K562 (cell line): ENCODE results near the gene CDK9. TPM values are rescaled to one million over a fixed set of nuclear protein-coding genes. Genes with fewer than 3 reads are reported as not detected.

ENCODE experiments used
- AFF1 ChIP-seq, 2 experiments: fragments of 450-650 bp; IDR thresholded peaks; 2 replicates each; pipeline ENCODE4 v1.6.1; 2018; ENCODE audit warnings: mild to moderate bottlenecking in 2 of 2, low read depth in 1 of 2; ENCODE audit not compliant: partially characterized antibody in 2 of 2
- FOXK2 ChIP-seq, 2 experiments: fragments of 450-650 bp; IDR thresholded peaks in 1 of 2; conservative IDR thresholded peaks in 1 of 2; 2 replicates each; pipeline ENCODE4 v1.6.1; 2016; ENCODE audit warnings: low read depth in 2 of 2, mild to moderate bottlenecking in 1 of 2
- GABPA ChIP-seq: fragments of 200-800 bp; sonication (Bioruptor generic); conservative IDR thresholded peaks from 2 replicates; pipeline ENCODE4 v1.6.1; 2016; ENCODE audit warnings: low read depth, missing genetic modification characterization, missing compliant biosample characterization
- MAZ ChIP-seq, 2 experiments: fragments of 450-650 bp in 1 of 2; sonication (generic) in 1 of 2; formaldehyde crosslinking; IDR thresholded peaks in 1 of 2; conservative IDR thresholded peaks in 1 of 2; 2 replicates each; pipeline versions ENCODE4 v1.4.0 to v1.5.0; 2020; ENCODE audit warnings: mild to moderate bottlenecking in 1 of 2, missing genetic modification reagents in 1 of 2
- NEUROD1 ChIP-seq: fragments of 150-350 bp; IDR thresholded peaks from 2 replicates; pipeline ENCODE4 v1.6.1; 2014; ENCODE audit warnings: borderline replicate concordance, low read length, low read depth; ENCODE audit not compliant: partially characterized antibody
- NFE2 ChIP-seq: IDR thresholded peaks from 2 replicates; pipeline ENCODE4 v1.6.1; 2014; ENCODE audit warnings: antibody characterized with exemption, low read depth
- RB1 ChIP-seq: fragments of 450-650 bp; IDR thresholded peaks from 2 replicates; pipeline ENCODE4 v1.6.1; 2017; ENCODE audit warnings: low read depth, mild to moderate bottlenecking
- SMARCA5 ChIP-seq: fragments of 450-650 bp; IDR thresholded peaks from 2 replicates; pipeline ENCODE4 v1.6.1; 2016
- STAG1 ChIP-seq: sonication (generic); formaldehyde crosslinking; IDR thresholded peaks from 2 replicates; pipeline ENCODE4 v1.5.0; 2020; ENCODE audit warnings: missing genetic modification reagents, borderline replicate concordance
- TAF7 ChIP-seq: fragments of 450-650 bp; IDR thresholded peaks from 2 replicates; pipeline ENCODE4 v1.6.1; 2016; ENCODE audit warnings: missing genetic modification characterization, missing compliant biosample characterization
- ZFP30 ChIP-seq: fragments of 250-450 bp; sonication (Bioruptor Pico); IDR thresholded peaks from 2 replicates; pipeline ENCODE4 v1.8.0; 2022; ENCODE audit warnings: moderate library complexity, mild to moderate bottlenecking, inconsistent platforms, borderline replicate concordance
- ZNF518B ChIP-seq: fragments of 250-450 bp; sonication (Bioruptor Pico); IDR thresholded peaks from 2 replicates; pipeline ENCODE4 v1.5.0; 2021; ENCODE audit warnings: mild to moderate bottlenecking, moderate library complexity
- ZNF77 ChIP-seq: fragments of 250-450 bp; sonication (Bioruptor Pico); IDR thresholded peaks from 2 replicates; pipeline ENCODE4 v1.5.0; 2020
- polyA plus RNA-seq, 8 experiments: library from polyadenylated mRNA; depleted of rRNA in 4 of 8; stranded (reverse) in 5 of 8; unstranded in 3 of 8; fragments of >200 nt; fragmentation: Nextera tagmentation in 2 of 8; fragmentation: Illumina TruSeq in 1 of 8; extraction: Ambion mirVana in 2 of 8; extraction: Trizol in 1 of 8; gene quantifications; 2 replicates each; pipeline versions ENCODE4 v1.2.1 to v1.2.3, GENCODE V29; 2011 to 2014; ENCODE audit warnings: inconsistent platforms in 1 of 8, missing spikeins in 1 of 8
- total RNA-seq, 7 experiments: library from RNA; depleted of rRNA in 6 of 7; stranded (reverse); fragments of >200 nt in 6 of 7; fragmentation: Illumina TruSeq in 2 of 7; extraction: Trizol in 2 of 7; gene quantifications; 2 replicates each; pipeline versions ENCODE4 v1.2.1 to v1.2.3, GENCODE V29; 2011 to 2021; ENCODE audit warnings: low replicate concordance in 1 of 7
- TF ChIP-seq, protein P1 (sequence below): fragments of 250-450 bp; sonication (Bioruptor Pico); IDR thresholded peaks from 2 replicates; pipeline ENCODE4 v1.9.0; 2021; ENCODE audit warnings: mild to moderate bottlenecking
- TF ChIP-seq, protein P2 (sequence below), 3 experiments: fragments of 200-800 bp in 1 of 3; fragments of 250-450 bp in 1 of 3; fragments of 450-650 bp in 1 of 3; sonication (Bioruptor Pico) in 1 of 3; sonication (Bioruptor generic) in 1 of 3; formaldehyde crosslinking in 1 of 3; IDR thresholded peaks; 2 replicates each; pipeline versions ENCODE4 v1.6.1 to v1.8.0; 2016 to 2022; ENCODE audit warnings: mild to moderate bottlenecking in 2 of 3, missing genetic modification characterization in 2 of 3, missing compliant biosample characterization in 1 of 3, moderate library complexity in 1 of 3

Gene CDK9
- total and polyA plus RNA-seq, 9 of the 15 experiments (the other 6 are each of a cell fraction or from before 2014, with no cell fraction given) = 4.2 to 78.6 (median 33.0) TPM

- TF ChIP-seq AFF1 (IDR thresholded peaks at IDR 0.05; ENCODE audit: low read depth in 1 of 2, partially characterized antibody in 2 of 2) (peak in 1 of 2 experiments; percentile 88), NEUROD1 (no peak), FOXK2 (conservative IDR thresholded peaks at IDR 0.05 in 1 of 2, IDR thresholded peaks at IDR 0.05 in 1 of 2; ENCODE audit: low read depth in 2 of 2) (no peak), ZNF518B (CRISPR knock-in tag) (no peak), NFE2 (no peak), MAZ (CRISPR knock-in tag; conservative IDR thresholded peaks at IDR 0.05 in 1 of 2, IDR thresholded peaks at IDR 0.05 in 1 of 2) (0 out of 4 replicates have a peak, but pooled peaks of 1 of the 2 experiments have one; percentile 20), GABPA (tag) (no peak), SMARCA5 (no peak), ZFP30 (CRISPR knock-in tag) (no peak), STAG1 (CRISPR knock-in tag) (0 out of 2 replicates have a peak, but pooled peaks have one; percentile 32), TAF7 (tag) (no peak), RB1 (no peak), ZNF77 (no peak)
- TF ChIP-seq, protein P1, sequence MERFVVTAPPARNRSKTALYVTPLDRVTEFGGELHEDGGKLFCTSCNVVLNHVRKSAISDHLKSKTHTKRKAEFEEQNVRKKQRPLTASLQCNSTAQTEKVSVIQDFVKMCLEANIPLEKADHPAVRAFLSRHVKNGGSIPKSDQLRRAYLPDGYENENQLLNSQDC (CRISPR knock-in tag) = no peak
- TF ChIP-seq, protein P2, sequence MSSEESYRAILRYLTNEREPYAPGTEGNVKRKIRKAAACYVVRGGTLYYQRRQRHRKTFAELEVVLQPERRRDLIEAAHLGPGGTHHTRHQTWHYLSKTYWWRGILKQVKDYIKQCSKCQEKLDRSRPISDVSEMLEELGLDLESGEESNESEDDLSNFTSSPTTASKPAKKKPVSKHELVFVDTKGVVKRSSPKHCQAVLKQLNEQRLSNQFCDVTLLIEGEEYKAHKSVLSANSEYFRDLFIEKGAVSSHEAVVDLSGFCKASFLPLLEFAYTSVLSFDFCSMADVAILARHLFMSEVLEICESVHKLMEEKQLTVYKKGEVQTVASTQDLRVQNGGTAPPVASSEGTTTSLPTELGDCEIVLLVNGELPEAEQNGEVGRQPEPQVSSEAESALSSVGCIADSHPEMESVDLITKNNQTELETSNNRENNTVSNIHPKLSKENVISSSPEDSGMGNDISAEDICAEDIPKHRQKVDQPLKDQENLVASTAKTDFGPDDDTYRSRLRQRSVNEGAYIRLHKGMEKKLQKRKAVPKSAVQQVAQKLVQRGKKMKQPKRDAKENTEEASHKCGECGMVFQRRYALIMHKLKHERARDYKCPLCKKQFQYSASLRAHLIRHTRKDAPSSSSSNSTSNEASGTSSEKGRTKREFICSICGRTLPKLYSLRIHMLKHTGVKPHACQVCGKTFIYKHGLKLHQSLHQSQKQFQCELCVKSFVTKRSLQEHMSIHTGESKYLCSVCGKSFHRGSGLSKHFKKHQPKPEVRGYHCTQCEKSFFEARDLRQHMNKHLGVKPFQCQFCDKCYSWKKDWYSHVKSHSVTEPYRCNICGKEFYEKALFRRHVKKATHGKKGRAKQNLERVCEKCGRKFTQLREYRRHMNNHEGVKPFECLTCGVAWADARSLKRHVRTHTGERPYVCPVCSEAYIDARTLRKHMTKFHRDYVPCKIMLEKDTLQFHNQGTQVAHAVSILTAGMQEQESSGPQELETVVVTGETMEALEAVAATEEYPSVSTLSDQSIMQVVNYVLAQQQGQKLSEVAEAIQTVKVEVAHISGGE (CRISPR knock-in tag; IDR thresholded peaks at IDR 0.05) = no peak
Measured at GRCh38 chr9:127751269-127752054, 34.4 kb upstream of the CDK9 start (continued).
